ENCODE data around the gene CALML4.

DNA sequence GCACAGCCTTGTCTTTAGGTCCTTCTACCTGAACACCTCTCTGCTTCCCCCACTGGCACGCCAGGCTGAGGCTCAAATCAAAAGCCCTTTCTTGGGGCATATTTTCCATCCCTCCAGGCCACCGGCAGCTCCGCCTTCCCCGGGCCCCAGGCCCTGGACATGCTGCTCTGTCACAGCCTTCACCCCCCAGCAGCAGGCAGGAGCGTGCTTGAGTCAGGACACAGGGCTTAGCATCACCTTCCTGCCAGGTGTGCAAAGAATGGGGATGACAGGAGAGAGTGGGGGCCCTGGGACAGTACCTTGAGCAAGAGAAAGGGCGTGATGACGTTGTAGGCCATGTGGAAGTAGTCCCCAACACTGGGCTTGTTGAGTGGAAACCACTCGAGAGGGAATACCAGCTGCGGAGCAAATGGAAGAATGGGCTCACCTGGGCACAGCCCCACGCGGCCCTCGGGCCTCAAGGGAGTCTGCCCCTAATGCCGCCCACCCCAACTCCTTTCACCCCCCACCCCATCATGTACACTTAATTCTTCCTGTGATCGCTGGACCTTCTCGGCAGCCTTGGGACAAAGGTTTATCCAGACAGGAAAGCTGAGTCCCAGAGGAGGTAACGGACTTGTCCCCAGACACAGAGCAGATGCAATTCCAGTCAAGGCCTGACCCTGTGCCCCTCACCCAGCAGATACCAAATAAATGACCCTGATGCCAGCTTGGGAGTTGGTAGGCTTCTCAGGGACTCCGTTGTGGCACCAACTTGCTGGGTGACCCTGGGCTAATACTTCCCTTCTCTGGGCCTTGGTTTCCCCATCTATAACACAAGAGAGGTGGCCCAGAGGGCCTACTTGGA lies 9.1 kb upstream of the CALML4 start:
- TF ChIP-seq EP300 (IDR thresholded peaks at IDR 0.05), result no peak
- TF ChIP-seq POLR2A (IDR thresholded peaks at IDR 0.05), result no peak
